K562 (cell line): ENCODE results near the gene SLC9A3. TPM values are rescaled to one million over a fixed set of nuclear protein-coding genes. Genes with fewer than 3 reads are reported as not detected.

Experiments
- ATAC-seq: fragments of 200-7000 bp; cut with Tn5 transposase; 3 replicates; pipeline ENCODE4 v1.9.1; 2020; ENCODE audit warnings: moderate library complexity
- BruUV-seq: library from RNA; stranded (reverse); fragments of 400-500 nt; replicated peaks from 2 replicates; lab custom pipeline; 2021; lab: Mats Ljungman, UMichigan
- CTCF ChIA-PET: fragments of 300-600 bp; formaldehyde crosslinking; extraction: SDS; loops from one replicate; lab custom pipeline; 2021; ENCODE audit warnings: low intra/inter-chr PET ratio; lab: Yijun Ruan, JAX
- POLR2A ChIA-PET: fragments of 300-600, 350-650 bp; sonication (Branson Sonifier 250); formaldehyde crosslinking; extraction: SDS; loops from one replicate; lab custom pipeline; 2021; ENCODE audit warnings: antibody characterized with exemption, inconsistent platforms; lab: Yijun Ruan, JAX
- DNase-seq, 4 experiments: peaks; one replicate each; pipeline versions ENCODE4 v3.0.0 to v3.0.0-alpha.2; 2011 to 2018; ENCODE audit warnings: low spot score in 3 of 4, mixed read lengths in 3 of 4; ENCODE audit errors: extremely low read depth in 1 of 4
- FAIRE-seq: peaks from 2 replicates; lab custom pipeline; 2011; peaks lifted over from hg19 to GRCh38; lab: Jason Lieb, UNC
- H2AFZ ChIP-seq: 2 replicates; pipeline ENCODE4 v1.6.0; 2011; ENCODE audit warnings: low read depth, low read length, control low read depth, inconsistent platforms
- H3K27ac ChIP-seq: fragments of 200-600 bp; 3 replicates; pipeline ENCODE4 v1.8.0; 2011; ENCODE audit warnings: low read depth, mild to moderate bottlenecking, control low read depth, inconsistent platforms, low read length, moderate library complexity, mixed read lengths; ENCODE audit errors: extremely low read depth
- H3K27me3 ChIP-seq, 2 experiments: fragments of 300-600 bp in 1 of 2; 2 replicates in 1 of 2; 3 replicates in 1 of 2; pipeline versions ENCODE4 v1.6.0 to v1.8.0; 2011; ENCODE audit warnings: inconsistent platforms in 2 of 2, low read length in 2 of 2, mild to moderate bottlenecking in 1 of 2, mixed read lengths in 1 of 2, moderate library complexity in 1 of 2; ENCODE audit not compliant: control insufficient read depth in 2 of 2, insufficient read depth in 2 of 2
- H3K36me3 ChIP-seq: fragments of 300-600 bp; 3 replicates; pipeline ENCODE4 v1.8.0; 2011; ENCODE audit warnings: mild to moderate bottlenecking, low read length, inconsistent platforms; ENCODE audit not compliant: control insufficient read depth, insufficient read depth
- H3K4me1 ChIP-seq, 2 experiments: fragments of 200-600 bp in 1 of 2; replicated peaks in 1 of 2; 2 replicates in 1 of 2; 3 replicates in 1 of 2; pipeline versions ENCODE4 v1.5.1 to v1.8.0; 2011; ENCODE audit warnings: inconsistent platforms in 2 of 2, low read length in 2 of 2, mild to moderate bottlenecking in 1 of 2, mixed read lengths in 1 of 2, moderate library complexity in 1 of 2; ENCODE audit not compliant: control insufficient read depth in 2 of 2, insufficient read depth in 2 of 2
- H3K4me2 ChIP-seq: 2 replicates; pipeline ENCODE4 v1.6.1; 2011; ENCODE audit warnings: low read length, control low read depth, inconsistent platforms, mixed read lengths; ENCODE audit not compliant: insufficient read depth
- H3K4me3 ChIP-seq: fragments of 200-600 bp; sonication (generic), shearing (Covaris generic); 2 replicates; pipeline ENCODE4 v1.5.1; 2016; ENCODE audit warnings: control low read depth, inconsistent platforms
- H3K79me2 ChIP-seq: fragments of 200-600 bp; 3 replicates; pipeline ENCODE4 v1.8.0; 2011; ENCODE audit warnings: low read length, inconsistent platforms; ENCODE audit not compliant: control insufficient read depth, insufficient read depth
- H3K9ac ChIP-seq, 2 experiments: 2 replicates each; pipeline versions ENCODE4 v1.6.0 to v1.6.1; 2011; ENCODE audit warnings: low read depth in 2 of 2, low read length in 2 of 2, control low read depth in 1 of 2, inconsistent platforms in 1 of 2, mild to moderate bottlenecking in 1 of 2, mixed read lengths in 1 of 2; ENCODE audit not compliant: insufficient read depth in 1 of 2
- H3K9me1 ChIP-seq: one replicate; pipeline ENCODE4 v1.6.0; 2011; ENCODE audit warnings: inconsistent platforms, mild to moderate bottlenecking, low read length, moderate library complexity; ENCODE audit not compliant: control insufficient read depth, insufficient read depth
- H3K9me3 ChIP-seq: replicated peaks from 2 replicates; pipeline ENCODE4 v1.5.1; 2011; ENCODE audit warnings: low read depth, low read length, inconsistent platforms; ENCODE audit not compliant: control insufficient read depth, insufficient read depth
- H4K20me1 ChIP-seq: replicated peaks from 2 replicates; pipeline ENCODE4 v1.6.1; 2011; ENCODE audit warnings: low read length, inconsistent platforms, mixed read lengths; ENCODE audit not compliant: control insufficient read depth, insufficient read depth
- CREM ChIP-seq: IDR thresholded peaks from 2 replicates; pipeline ENCODE4 v1.6.1; 2014; ENCODE audit warnings: antibody characterized with exemption, low read depth
- GATA2 ChIP-seq: sonication (generic); formaldehyde crosslinking; IDR thresholded peaks from 2 replicates; pipeline ENCODE4 v1.4.0; 2020; ENCODE audit warnings: mild to moderate bottlenecking, missing genetic modification reagents
- HIVEP1 ChIP-seq: fragments of 250-450 bp; sonication (Bioruptor Pico); IDR thresholded peaks from 2 replicates; pipeline ENCODE4 v1.4.0; 2020; ENCODE audit warnings: mild to moderate bottlenecking
- HNRNPH1 ChIP-seq: fragments of 200-400 bp; formaldehyde crosslinking; optimal IDR thresholded peaks from 2 replicates; pipeline ENCODE3; 2017; ENCODE audit warnings: low read depth, mild to moderate bottlenecking, low read length, moderate library complexity
- MEF2A ChIP-seq: IDR thresholded peaks from 2 replicates; pipeline ENCODE4 v1.6.1; 2011; ENCODE audit warnings: low read depth, mild to moderate bottlenecking, low read length, moderate library complexity; ENCODE audit not compliant: control insufficient read depth
- NCOA2 ChIP-seq, 2 experiments: fragments of 450-650 bp; IDR thresholded peaks; 2 replicates each; pipeline ENCODE4 v1.6.1; 2018; ENCODE audit warnings: mild to moderate bottlenecking in 2 of 2, moderate library complexity in 1 of 2; ENCODE audit not compliant: partially characterized antibody in 2 of 2
- NFIX ChIP-seq: fragments of 250-450 bp; sonication (Bioruptor Pico); IDR thresholded peaks from 2 replicates; pipeline ENCODE4 v1.4.0; 2020; ENCODE audit warnings: low read depth, mild to moderate bottlenecking, moderate library complexity
- NFXL1 ChIP-seq: fragments of 450-650 bp; formaldehyde crosslinking; IDR thresholded peaks from 2 replicates; pipeline ENCODE4 v1.4.0; 2021; ENCODE audit warnings: mild to moderate bottlenecking
- NUFIP1 ChIP-seq: fragments of 450-650 bp; IDR thresholded peaks from 2 replicates; pipeline ENCODE4 v1.6.1; 2018; ENCODE audit not compliant: partially characterized antibody
- POLR3G ChIP-seq: IDR thresholded peaks from 2 replicates; pipeline ENCODE4 v1.6.1; 2011; ENCODE audit not compliant: insufficient read length, insufficient replicate concordance; ENCODE audit errors: extremely low read depth
- SAFB ChIP-seq: fragments of 200-400 bp; formaldehyde crosslinking; IDR thresholded peaks from 2 replicates; pipeline ENCODE4 v1.6.1; 2017; ENCODE audit warnings: low read depth, low read length, borderline replicate concordance
- ZNF274 ChIP-seq: IDR thresholded peaks from 2 replicates; pipeline ENCODE4 v1.6.1; 2011; ENCODE audit warnings: low read depth, mild to moderate bottlenecking, low read length, moderate library complexity, borderline replicate concordance
- WGBS: fragments of 100-300 bp; shearing (Covaris generic); methylation state at CpG from one replicate; pipeline ENCODE4 v1.1.6; 2016; ENCODE audit warnings: low coverage, mixed read lengths; ENCODE audit not compliant: insufficient coverage; ENCODE audit errors: missing lambda C conversion rate; 5-methylcytosine and 5-hydroxymethylcytosine counted together
- in situ Hi-C: fragments of 300-500 bp; cut with MboI; formaldehyde crosslinking; loops from 4 replicates; pipeline ENCODE4 v1.15.0; 2018; ENCODE audit warnings: inconsistent platforms, mixed read lengths
- intact Hi-C: fragments of 100-400 bp; cut with micrococcal nuclease; formaldehyde crosslinking; loops from 2 replicates; pipeline ENCODE4 v1.14.2; 2022
- polyA plus RNA-seq, 8 experiments: library from polyadenylated mRNA; depleted of rRNA in 4 of 8; stranded (reverse) in 5 of 8; unstranded in 3 of 8; fragments of >200 nt; fragmentation: Nextera tagmentation in 2 of 8; fragmentation: Illumina TruSeq in 1 of 8; extraction: Ambion mirVana in 2 of 8; extraction: Trizol in 1 of 8; gene quantifications; 2 replicates each; pipeline versions ENCODE4 v1.2.1 to v1.2.3, GENCODE V29; 2011 to 2014; ENCODE audit warnings: inconsistent platforms in 1 of 8, missing spikeins in 1 of 8
- total RNA-seq, 7 experiments: library from RNA; depleted of rRNA in 6 of 7; stranded (reverse); fragments of >200 nt in 6 of 7; fragmentation: Illumina TruSeq in 2 of 7; extraction: Trizol in 2 of 7; gene quantifications; 2 replicates each; pipeline versions ENCODE4 v1.2.1 to v1.2.3, GENCODE V29; 2011 to 2021; ENCODE audit warnings: low replicate concordance in 1 of 7
- TF ChIP-seq, protein P1 (sequence below): fragments of 450-650 bp; formaldehyde crosslinking; IDR thresholded peaks from 2 replicates; pipeline ENCODE4 v1.4.0; 2020; ENCODE audit warnings: mild to moderate bottlenecking, moderate library complexity

SLC9A3 gene
- total and polyA plus RNA-seq, 9 of the 15 experiments (the other 6 are each of a cell fraction or from before 2014, with no cell fraction given), result 1.5 to 5.8 (median 3.7) TPM; not detected in 2

DNA sequence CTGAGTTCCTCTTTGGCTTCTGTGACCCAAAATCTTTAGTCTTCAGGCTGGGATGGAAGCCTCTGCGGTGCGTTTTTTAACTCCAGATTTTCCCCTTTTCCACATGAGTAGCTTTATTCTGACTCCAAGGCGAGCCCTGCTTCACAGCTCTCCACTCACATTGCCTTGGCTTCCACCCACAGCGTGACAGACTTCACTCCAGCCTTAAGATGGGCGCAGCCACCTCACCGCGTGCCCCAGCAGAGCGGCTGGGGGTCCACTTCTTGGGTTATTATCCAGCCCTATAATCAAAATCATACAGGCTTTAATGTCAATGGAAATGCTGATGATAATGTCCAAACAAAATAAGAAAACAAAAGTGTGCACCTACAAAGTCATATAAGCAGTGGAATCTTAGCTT is 80.0 kb downstream of the SLC9A3 start:
- no TSS peak for BruUV-seq
- Histone ChIP-seq H3K36me3 (peaks cover 36% of the 10 kb centered on the region), H3K4me3 (peak overlapping the region; percentile 73), H3K9me3 (no peaks in the 10 kb centered on the region), H3K27me3 (no peaks in the 10 kb centered on the region), H3K9ac (peak overlapping the region; percentile 87 to 95; a peak in 3 of 4 replicates), H2AFZ (no peak overlapping the region), H4K20me1 (no peaks in the 10 kb centered on the region; the same call in 1 of the 2 replicates), H3K4me1 (peaks cover 17 to 38% of the 10 kb centered on the region in 2 experiments; a peak in 4 of 5 replicates), H3K79me2 (peaks cover 30% of the 10 kb centered on the region), H3K27ac (no peak overlapping the region), H3K9me1 (peaks cover 13% of the 10 kb centered on the region), H3K4me2 (peak overlapping the region; percentile 100)
- ChIA-PET CTCF (no interaction called here), POLR2A (interaction anchor here (0.6 to 1.3 kb wide), 2 partner anchors 12 to 78 kb away, joined by 3 read pairs; no protein-coding TSS in a partner anchor)
- ATAC-seq (no peak), DNase-seq (no peak), FAIRE-seq (no peak)
- WGBS, result 72% methylated on average over 8 of the region's 8 CpGs
- intact Hi-C loops (no loop called here), in situ Hi-C loops (no loop called here)
- TF ChIP-seq ZNF274 (no peak), POLR3G (no peak), NUFIP1 (no peak), NCOA2 (IDR thresholded peaks at IDR 0.05; ENCODE audit: partially characterized antibody in 2 of 2) (no peak), GATA2 (no peak), SAFB (no peak), HNRNPH1 (no peak), HIVEP1 (no peak), CREM (no peak), NFIX (CRISPR knock-in tag) (no peak), MEF2A (no peak), NFXL1 (CRISPR knock-in tag) (no peak)
- TF ChIP-seq, protein P1, sequence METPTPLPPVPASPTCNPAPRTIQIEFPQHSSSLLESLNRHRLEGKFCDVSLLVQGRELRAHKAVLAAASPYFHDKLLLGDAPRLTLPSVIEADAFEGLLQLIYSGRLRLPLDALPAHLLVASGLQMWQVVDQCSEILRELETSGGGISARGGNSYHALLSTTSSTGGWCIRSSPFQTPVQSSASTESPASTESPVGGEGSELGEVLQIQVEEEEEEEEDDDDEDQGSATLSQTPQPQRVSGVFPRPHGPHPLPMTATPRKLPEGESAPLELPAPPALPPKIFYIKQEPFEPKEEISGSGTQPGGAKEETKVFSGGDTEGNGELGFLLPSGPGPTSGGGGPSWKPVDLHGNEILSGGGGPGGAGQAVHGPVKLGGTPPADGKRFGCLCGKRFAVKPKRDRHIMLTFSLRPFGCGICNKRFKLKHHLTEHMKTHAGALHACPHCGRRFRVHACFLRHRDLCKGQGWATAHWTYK (CRISPR knock-in tag), result no peak
